Measurements from ENCODE around the gene LDLRAD3.

LDLRAD3 gene

DNA sequence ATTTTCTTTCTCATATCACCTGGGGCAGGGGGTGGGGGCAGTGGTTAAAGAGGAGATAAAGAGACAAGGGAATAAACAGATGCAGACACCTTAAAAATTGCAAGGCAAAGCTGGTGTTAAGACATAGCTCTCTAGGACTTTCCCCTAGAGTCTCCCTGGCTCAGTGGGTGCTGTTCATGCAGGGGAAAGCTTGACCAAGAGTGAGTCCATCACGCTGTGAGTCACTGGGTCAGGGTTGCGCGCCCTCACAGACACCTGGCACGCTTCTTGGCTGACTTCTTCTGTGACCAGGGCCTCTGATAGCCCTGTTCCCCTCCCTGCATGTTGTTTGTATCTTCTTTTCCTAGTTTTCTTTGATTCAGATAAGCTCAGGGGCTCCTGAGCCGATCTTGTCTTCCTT lies 313.5 kb downstream of the LDLRAD3 start:
- H3K4me3 ChIP-seq (ENCODE audit: low read length) = no peak overlapping the region
- no peak for DNase-seq (ENCODE audit: low read depth, low spot score)

DNA sequence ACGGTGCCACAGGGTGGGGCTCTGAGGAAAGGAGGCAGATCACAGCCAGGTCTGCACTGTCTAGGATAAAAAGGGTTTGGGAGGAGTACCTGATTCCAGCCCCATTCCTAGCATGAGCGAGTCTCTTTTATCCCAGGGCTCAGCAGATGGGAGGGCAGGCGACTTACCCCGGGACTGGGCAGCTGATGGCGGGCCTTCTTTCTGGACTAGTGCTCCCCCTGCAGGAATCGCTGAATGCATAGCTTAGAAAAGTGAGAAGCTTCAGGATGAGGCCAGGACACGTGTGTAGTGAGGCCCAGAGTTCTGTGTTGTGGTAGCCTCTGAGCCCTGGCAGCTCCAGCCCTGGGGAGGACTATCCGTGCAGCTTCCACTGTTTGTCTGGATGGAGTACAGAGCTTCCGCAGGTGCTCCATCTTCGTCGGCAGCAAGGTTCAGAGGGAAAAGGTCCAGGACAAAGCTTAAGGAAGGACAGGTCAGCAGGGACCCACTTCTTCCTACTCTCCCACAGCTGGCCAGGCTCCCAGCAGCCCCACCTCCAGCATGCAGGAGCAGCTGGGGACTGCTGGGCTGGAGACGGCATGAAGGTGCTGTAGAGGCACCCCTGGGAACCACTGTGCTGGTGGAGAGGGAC lies 315.0 kb downstream of the LDLRAD3 start:
- DNase-seq (ENCODE audit: low read depth, low spot score) = peak; percentile 14

DNA sequence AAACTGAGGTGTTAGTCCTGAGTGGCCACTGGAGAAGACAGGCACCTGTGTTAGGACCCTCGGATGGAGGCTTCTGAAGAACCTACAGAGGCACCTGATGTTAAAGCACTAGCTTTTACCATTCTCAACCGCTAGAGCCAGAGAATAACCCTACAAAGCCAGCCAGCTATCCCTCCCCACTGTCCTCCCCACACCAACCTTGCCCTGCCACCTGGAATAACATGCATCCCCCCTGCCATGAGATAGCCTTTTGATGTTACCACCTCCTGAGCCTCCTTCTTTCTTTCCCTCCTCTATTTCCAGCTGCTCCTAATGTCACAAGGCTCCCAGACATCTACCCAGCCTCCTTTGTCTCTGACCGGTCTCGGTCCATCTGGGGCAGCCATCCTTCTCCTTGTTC lies 317.2 kb downstream of the LDLRAD3 start:
- DNase-seq (ENCODE audit: low read depth, low spot score) = no peak
- no peak overlapping the region for H3K4me3 ChIP-seq (ENCODE audit: low read length)

More for the DNA sequence above, 315.0 kb downstream of the LDLRAD3 start:
- no peak overlapping the region for H3K4me3 ChIP-seq (ENCODE audit: low read length)

DNA sequence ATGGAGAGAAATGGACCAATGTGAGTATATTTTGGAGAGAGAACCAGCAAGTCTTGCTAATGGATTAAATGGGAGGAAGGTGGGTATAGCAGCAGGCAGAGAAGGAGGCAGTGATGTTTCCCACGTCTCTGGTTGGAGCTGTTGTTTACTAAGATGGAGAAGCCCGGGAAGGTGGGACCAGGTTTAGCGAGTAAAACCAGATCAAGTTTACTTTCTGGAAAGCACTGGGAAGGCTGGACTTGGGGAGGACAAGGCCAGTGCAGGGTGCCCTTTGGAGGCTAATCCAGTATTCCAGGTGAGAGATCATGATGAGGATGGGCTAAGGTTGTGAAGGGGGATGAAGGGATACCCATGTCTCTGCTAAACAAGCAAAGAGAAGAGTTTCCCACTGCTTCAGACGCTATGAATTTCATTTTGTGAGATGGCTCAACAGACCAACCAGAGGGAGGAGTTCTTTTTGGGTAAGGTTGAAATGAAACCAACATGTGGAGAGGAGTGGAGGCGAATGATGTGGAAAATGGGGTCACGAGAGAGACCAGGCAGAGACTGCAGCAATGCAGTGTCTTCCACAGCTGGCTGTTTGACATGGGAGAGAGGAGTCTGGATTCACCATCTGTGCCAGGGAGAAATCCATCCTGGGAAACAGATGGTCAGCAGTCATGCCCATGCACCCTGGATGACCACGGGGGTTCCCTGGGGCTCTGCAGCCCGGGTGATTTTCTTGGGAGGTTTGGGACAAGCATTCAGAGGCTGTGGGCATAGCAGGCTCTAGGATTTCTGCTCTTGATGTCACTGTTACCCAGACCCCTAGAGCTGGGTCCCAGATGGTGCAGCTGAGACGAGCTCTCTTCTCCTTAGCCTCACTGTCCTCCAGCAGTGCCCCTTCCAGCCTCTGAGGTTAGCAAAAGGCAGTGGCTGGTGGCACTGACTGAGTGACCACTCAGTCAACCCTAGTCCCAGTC lies 320.4 kb downstream of the LDLRAD3 start:
- H3K4me3 ChIP-seq (ENCODE audit: low read length) = no peak overlapping the region
- no peak for DNase-seq (ENCODE audit: low read depth, low spot score)

DNA sequence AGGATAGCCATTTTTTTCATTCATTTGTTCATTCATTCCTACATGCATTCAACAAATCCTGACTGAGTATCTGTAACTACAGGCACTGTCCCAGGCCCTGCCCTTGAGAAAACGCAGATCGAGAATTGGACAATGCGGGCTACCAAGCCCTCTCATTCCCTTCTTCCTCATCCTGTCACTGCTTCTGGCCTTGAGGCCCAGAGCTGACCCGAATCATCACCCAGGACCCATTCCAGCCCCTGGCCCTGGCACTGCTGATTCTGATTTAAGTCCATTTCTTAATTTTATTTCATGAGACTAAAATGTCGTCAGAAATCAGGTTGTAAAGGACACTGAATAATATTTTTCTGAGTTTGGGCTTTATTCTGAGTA lies 321.1 kb downstream of the LDLRAD3 start:
- no peak overlapping the region for H3K4me3 ChIP-seq (ENCODE audit: low read length)
- no peak for DNase-seq (ENCODE audit: low read depth, low spot score)

DNA sequence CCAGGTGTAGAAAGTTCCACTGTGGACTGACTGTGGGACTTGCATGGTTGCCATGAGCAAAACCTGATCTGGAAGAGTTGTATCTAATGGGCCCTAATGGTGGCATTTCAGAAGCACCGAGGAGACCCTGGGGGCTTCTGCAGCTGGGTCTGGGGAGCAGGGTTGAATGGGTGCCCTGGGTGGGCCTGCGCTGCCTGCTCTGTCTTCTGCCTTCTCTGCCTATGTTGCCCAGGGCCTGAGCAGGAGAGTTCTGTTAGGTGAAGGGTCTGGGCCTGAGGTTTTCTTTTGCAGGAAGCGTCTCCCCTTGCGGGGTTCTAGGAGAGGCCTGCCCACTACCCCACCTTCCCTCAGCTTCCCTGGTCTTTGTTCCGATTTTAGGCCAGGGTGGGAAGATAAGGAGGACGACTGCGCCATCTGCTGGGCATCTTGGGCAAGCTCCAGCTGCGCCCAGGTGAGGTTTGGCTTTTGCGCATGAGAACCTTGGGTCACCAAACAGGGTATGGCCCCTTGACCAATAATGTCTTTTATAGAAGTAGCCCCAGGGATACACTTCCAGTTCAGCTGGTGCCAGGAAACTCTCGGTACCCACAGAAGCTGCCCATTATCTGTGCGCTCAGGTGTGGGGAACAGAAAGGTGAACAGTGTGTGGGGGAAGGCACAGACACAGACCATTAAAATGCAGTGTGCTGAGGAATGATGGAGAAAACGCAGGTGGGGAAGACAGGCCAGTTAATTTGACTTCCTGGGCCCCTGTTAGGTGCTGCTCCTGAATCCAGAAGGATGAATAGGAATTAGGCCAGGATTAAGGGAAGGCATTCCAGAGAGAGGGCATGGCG lies 322.1 kb downstream of the LDLRAD3 start:
- no peak overlapping the region for H3K4me3 ChIP-seq (ENCODE audit: low read length)
- peak; percentile 26 for DNase-seq (ENCODE audit: low read depth, low spot score)

DNA sequence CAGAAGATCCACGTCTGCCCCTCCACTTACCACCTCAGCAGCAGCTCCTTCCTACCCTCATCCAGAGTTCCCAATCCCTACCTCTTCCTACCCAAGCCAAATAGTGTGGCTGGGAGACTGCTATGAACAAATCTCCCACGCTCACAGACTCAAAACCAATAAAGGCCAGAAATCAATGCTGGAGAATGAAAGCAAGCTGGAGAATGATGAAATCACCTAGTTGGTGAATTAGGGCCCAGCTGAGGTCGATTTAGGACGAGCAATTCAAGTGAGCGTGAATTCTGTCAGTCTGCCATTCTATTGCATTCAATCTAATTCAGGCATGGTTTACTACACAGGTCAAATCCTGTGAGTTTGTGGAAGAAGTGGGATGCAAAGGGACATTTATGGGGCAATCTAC lies 322.9 kb downstream of the LDLRAD3 start:
- no peak for DNase-seq (ENCODE audit: low read depth, low spot score)
- no peak overlapping the region for H3K4me3 ChIP-seq (ENCODE audit: low read length)

DNA sequence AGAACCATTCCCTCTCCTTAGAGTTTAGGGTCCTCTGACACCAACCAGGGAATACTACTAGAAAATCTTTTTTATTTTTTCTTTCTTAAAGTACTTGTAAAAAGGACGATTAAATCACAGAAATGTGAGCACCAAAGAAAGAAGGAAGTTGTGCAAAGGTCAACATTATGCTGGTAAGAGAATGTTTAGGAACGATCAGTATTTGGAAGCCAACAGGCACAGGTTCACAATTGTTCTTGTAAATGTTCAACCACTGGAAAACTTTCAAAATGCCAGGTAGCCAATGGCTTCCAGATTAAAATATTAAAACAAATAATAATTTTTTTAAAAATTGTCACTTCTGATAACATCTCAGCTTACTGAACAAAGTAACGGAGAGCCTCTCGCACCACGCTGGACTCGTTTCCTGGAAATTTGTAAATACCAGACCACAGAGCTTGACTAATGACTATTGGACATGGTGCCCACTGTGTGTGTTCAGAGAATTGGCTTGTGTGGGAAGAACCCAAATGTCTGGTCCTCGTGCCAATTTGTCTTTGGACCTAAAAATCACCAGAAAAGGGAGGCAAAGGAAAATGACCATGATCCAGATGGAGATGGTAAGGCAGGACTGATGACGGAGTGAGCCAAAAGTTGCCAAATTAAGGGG lies 324.6 kb downstream of the LDLRAD3 start:
- DNase-seq (ENCODE audit: low read depth, low spot score) = no peak
- H3K4me3 ChIP-seq (ENCODE audit: low read length) = no peak overlapping the region

DNA sequence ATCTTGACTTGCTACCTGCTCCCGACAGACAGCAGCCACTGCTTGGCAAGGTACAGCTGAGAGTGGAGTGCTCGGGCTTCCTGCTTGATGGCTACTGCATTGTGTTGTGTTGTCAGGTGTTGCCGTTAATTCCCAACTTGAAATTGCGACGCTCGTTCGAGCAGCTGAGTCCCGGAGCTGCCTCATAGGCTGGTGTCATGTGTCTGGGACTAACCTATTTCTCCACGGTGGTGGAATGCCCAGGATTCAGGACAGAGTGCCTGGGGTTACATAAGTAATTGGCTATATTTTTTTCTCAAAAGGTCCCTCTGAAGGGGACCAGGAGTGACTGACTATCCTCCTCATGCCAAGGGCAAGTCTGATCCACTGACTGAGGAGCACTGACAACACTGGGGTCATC lies 326.8 kb downstream of the LDLRAD3 start:
- no peak for DNase-seq (ENCODE audit: low read depth, low spot score)

DNA sequence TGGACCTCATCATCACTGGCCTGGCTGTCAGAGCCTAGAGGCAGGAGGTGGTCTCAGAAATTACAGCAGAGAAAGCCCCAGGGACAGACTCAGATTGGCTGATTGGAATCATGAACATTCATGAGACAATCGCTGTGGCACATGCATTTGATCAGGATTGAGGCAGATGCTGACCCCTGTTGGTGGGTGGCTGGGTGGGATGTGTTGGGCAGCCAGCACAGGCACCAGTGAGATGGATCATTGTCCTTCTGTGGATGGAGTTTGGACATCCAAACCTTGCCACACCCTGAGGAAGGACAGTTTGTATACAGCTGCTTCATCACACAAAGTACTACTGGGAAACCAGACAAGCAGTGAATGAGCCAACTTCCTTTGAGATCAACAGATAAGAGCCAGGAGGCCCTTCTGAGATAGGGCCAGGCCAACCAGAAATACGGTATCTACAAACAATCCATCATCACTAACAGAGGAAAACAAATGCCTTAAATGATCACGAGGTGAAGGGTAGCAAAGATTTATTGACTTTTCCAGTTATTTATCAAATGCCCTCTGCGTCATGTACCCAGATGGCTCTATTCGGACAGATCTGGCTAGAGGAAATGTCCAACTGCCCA lies 328.0 kb downstream of the LDLRAD3 start:
- no peak overlapping the region for H3K4me3 ChIP-seq (ENCODE audit: low read length)
- DNase-seq (ENCODE audit: low read depth, low spot score) = no peak

More for the DNA sequence above, 326.8 kb downstream of the LDLRAD3 start:
- no peak overlapping the region for H3K4me3 ChIP-seq (ENCODE audit: low read length)

DNA sequence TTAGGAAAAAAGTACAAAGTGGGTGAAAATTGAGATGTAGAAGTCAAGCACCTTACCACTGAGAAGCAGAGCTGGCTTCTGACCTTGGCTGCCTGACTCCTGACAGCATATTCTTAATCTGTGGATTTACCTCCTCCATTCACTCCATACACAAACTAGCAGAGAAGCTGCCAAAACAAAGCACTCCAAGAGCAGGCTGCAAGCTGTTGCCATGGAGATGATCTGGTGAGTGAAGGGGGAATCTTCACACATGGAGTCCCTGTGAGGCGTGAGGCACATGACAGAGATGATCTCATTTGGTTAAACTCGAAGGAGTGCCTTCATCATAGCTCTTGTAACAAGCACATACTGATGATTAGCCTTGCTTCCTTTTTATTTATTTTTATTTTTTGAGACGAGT lies 329.2 kb downstream of the LDLRAD3 start:
- H3K4me3 ChIP-seq (ENCODE audit: low read length) = no peak overlapping the region
- no peak for DNase-seq (ENCODE audit: low read depth, low spot score)

DNA sequence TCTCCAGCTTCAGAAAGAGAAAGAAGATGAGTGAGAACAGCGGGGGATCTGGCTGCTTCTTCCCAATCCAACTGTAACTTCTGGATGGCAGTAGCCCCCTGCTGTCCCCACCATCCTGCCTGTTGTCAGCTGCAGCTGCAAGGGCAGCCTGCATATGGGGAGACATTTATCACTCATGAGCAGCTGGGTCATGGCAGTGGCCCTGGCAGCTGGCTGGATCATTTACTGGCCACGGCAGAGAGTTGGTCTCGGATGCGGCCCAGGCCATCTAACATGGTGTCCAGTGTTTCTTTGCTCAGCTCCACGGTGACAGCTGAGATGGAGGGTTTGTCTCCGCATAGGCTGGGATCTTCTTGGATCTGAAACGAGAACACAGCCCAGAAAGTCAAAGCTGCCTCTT lies 330.6 kb downstream of the LDLRAD3 start:
- H3K4me3 ChIP-seq (ENCODE audit: low read length) = no peak overlapping the region
- no peak for DNase-seq (ENCODE audit: low read depth, low spot score)

DNA sequence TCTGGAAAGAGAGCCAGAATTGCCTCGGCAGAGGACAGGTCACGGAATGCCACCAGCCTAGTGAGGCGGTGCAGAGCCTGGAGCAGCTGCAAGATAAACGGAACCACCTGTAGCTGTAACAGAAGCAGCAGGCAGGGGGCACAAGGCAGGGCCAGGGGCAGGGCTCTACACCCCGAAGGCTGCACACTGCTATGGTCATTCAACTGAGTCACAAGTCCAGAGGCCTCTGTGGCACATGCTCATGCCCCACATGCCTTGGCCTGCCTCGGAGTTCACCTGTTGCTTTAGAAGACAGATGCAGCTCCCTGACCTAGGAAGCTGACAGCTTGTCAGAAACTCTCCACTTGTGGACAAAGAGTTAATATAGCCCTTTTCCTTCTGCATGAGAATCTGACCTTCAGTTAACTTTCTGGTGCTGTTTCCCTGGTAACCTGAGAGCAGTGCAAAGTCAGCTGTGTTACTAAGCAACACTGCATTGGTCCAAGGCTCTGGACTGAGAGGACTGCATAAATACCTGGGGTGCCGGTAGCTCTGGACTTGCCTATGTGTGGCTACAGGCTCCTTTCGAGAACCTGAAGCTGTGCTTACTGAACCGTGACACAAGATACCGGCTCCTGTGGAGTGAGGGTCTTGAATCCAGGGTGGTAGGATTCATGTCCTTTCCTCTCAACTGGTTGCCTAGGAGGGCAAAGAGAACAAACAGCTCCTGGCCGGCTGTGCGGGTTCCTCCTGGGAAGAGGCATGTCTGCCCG lies 334.8 kb downstream of the LDLRAD3 start:
- no peak overlapping the region for H3K4me3 ChIP-seq (ENCODE audit: low read length)
- no peak for DNase-seq (ENCODE audit: low read depth, low spot score)

DNA sequence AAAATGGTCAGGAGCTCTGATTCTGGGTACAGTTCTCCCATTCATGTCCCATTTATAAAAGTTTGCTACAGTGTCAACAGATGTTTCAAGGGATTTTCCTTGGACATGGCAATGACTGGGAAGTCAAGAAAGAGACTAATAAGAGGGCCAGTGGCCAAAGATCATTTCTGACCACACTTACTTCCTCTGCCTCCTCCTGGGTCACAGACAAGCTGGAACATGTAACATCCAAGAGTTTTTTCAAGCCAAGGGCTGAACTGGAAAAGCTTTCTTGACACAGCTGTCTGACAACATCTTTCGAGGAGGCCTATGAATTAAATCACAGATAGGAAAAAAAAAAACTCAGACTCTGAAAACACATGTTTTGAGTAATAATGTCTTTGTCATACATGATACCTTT lies 336.7 kb downstream of the LDLRAD3 start:
- no peak overlapping the region for H3K4me3 ChIP-seq (ENCODE audit: low read length)
- DNase-seq (ENCODE audit: low read depth, low spot score) = no peak
